ENCODE data around the gene FXR2.

FXR2 gene

DNA sequence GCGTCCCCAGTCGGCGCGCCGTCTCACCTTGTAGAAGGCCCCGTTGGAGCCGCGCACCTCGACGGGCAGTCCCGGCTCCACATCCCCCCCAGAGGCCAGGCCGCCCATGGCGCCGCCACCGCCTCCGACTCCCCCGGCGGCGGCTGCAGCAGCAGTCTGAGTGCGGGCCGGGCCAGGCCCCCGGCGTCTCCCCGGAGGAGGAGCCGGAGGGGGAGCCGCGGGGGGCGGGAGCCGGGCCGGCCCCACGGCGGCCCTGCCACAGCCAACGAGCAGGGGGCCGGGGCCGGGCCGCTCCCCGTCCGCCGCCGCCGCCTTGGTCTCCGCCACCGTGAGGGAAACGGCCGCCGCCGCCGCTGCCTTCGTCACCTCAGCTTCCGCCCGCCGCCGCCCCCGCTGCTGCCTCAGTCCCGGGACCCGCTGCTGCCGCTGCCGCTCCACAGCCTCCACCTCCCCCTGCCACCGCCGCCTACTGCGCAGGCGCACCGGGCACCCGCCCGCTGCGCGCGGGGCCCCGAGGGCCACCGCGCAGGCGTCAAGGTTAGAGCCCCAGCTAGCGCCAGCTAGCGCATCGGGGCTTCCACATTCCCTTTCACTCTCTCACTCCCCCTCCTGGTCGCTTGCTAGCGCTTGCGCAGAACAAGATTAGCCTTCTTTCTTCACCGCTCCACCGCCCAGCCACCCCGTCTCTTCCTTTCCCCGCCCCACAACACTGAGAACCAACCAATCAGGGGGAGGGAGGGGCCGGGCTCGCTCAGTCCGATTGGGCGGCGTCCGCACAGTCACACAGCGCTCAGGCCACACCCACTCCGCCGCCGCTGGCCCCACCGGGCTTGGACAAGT lies at the start of gene FXR2 (continued):
- TF ChIP-seq ZNF561 (tag by site-specific recombination; IDR thresholded peaks at IDR 0.05; ENCODE audit: borderline replicate concordance) (peak; percentile 39; the same call in 1 of the 2 replicates), ZNF473 (tag by site-specific recombination; IDR thresholded peaks at IDR 0.05) (no peak), KLF1 (tag by site-specific recombination; IDR thresholded peaks at IDR 0.05) (peak; percentile 62; the same call in 1 of the 2 replicates), SP3 (tag by site-specific recombination; IDR thresholded peaks at IDR 0.05) (peak; percentile 92), ZNF366 (tag by site-specific recombination; conservative IDR thresholded peaks at IDR 0.05) (peak; percentile 92), ZNF37A (tag by site-specific recombination; IDR thresholded peaks at IDR 0.05) (peak; percentile 14; the same call in 1 of the 2 replicates), ZNF629 (tag by site-specific recombination; IDR thresholded peaks at IDR 0.05) (no peak), OSR2 (tag by site-specific recombination; IDR thresholded peaks at IDR 0.05) (peak; percentile 24; the same call in 1 of the 2 replicates), HOXA7 (CRISPR knock-in tag; IDR thresholded peaks at IDR 0.05; ENCODE audit: borderline replicate concordance) (no peak)
- TF ChIP-seq, protein P1, sequence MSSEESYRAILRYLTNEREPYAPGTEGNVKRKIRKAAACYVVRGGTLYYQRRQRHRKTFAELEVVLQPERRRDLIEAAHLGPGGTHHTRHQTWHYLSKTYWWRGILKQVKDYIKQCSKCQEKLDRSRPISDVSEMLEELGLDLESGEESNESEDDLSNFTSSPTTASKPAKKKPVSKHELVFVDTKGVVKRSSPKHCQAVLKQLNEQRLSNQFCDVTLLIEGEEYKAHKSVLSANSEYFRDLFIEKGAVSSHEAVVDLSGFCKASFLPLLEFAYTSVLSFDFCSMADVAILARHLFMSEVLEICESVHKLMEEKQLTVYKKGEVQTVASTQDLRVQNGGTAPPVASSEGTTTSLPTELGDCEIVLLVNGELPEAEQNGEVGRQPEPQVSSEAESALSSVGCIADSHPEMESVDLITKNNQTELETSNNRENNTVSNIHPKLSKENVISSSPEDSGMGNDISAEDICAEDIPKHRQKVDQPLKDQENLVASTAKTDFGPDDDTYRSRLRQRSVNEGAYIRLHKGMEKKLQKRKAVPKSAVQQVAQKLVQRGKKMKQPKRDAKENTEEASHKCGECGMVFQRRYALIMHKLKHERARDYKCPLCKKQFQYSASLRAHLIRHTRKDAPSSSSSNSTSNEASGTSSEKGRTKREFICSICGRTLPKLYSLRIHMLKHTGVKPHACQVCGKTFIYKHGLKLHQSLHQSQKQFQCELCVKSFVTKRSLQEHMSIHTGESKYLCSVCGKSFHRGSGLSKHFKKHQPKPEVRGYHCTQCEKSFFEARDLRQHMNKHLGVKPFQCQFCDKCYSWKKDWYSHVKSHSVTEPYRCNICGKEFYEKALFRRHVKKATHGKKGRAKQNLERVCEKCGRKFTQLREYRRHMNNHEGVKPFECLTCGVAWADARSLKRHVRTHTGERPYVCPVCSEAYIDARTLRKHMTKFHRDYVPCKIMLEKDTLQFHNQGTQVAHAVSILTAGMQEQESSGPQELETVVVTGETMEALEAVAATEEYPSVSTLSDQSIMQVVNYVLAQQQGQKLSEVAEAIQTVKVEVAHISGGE (tag by site-specific recombination; conservative IDR thresholded peaks at IDR 0.05; ENCODE audit: low read depth) = 0 out of 2 replicates have a peak, but pooled peaks have one; percentile 11
- TF ChIP-seq, protein P2, sequence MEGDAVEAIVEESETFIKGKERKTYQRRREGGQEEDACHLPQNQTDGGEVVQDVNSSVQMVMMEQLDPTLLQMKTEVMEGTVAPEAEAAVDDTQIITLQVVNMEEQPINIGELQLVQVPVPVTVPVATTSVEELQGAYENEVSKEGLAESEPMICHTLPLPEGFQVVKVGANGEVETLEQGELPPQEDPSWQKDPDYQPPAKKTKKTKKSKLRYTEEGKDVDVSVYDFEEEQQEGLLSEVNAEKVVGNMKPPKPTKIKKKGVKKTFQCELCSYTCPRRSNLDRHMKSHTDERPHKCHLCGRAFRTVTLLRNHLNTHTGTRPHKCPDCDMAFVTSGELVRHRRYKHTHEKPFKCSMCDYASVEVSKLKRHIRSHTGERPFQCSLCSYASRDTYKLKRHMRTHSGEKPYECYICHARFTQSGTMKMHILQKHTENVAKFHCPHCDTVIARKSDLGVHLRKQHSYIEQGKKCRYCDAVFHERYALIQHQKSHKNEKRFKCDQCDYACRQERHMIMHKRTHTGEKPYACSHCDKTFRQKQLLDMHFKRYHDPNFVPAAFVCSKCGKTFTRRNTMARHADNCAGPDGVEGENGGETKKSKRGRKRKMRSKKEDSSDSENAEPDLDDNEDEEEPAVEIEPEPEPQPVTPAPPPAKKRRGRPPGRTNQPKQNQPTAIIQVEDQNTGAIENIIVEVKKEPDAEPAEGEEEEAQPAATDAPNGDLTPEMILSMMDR (tag by site-specific recombination; IDR thresholded peaks at IDR 0.05) = peak; percentile 94
- TF ChIP-seq, protein P3, sequence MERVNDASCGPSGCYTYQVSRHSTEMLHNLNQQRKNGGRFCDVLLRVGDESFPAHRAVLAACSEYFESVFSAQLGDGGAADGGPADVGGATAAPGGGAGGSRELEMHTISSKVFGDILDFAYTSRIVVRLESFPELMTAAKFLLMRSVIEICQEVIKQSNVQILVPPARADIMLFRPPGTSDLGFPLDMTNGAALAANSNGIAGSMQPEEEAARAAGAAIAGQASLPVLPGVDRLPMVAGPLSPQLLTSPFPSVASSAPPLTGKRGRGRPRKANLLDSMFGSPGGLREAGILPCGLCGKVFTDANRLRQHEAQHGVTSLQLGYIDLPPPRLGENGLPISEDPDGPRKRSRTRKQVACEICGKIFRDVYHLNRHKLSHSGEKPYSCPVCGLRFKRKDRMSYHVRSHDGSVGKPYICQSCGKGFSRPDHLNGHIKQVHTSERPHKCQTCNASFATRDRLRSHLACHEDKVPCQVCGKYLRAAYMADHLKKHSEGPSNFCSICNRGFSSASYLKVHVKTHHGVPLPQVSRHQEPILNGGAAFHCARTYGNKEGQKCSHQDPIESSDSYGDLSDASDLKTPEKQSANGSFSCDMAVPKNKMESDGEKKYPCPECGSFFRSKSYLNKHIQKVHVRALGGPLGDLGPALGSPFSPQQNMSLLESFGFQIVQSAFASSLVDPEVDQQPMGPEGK (tag by site-specific recombination; IDR thresholded peaks at IDR 0.05) = peak; percentile 19; the same call in 1 of the 2 replicates

DNA sequence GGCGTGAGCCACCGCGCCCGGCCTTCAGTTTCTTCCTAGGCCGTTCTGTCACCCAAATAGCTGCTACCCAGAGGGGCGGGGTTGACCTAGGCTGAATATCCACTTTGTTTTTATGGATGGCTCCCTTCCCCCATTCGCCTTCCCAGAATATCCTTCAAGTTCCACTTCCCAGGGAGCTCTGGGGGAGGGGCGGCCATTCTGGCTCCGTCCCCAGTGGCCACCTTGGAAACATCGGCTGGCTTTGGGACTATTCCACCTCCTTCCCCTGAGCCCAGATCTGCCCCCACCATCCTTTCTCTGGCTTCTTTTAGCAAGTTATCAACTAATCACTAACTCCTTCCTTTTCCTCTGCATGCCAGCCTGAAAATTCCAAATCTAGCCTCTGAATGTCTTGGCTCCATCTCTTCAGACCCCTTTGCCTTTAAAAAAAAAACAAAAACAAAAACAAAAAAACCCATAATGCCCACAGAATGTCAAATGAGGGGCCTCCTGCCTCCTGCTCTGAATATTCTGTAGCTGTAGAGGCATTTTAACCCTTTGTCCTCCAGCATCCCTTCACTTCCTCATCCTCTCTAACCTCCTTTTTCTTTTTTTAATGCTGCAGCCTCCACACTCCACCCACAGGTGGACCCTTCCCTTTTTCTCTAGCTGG lies 42.4 kb upstream of the FXR2 start:
- ChIA-PET CTCF (interaction anchor here (0.6 to 3.9 kb wide), 10 partner anchors 10 to 213 kb away, joined by 3 to 23 read pairs (median 5); partner anchors contain the start of genes TP53 and WRAP53), POLR2A (interaction anchor here (0.9 to 2.1 kb wide), 5 partner anchors 10 to 74 kb away, joined by 3 to 28 read pairs (median 5); partner anchors contain the start of genes MPDU1, SAT2, TP53 and WRAP53)
- H3K36me3 ChIP-seq (ENCODE audit: control insufficient read depth in 2 of 2, insufficient read depth in 1 of 2, low read length in 2 of 2) = no peaks in the 10 kb centered on the region; a peak in 1 of 3 replicates
- H3K4me1 ChIP-seq (ENCODE audit: control insufficient read depth, insufficient read depth, low read length) = peaks cover 7% of the 10 kb centered on the region; the same call in 1 of the 2 replicates
- H3K9me3 ChIP-seq (ENCODE audit: control insufficient read depth, insufficient read depth, low read depth, low read length) = no peaks in the 10 kb centered on the region
- H3K4me3 ChIP-seq (ENCODE audit: low read depth, low read length) = no peak overlapping the region
- peak overlapping the region; percentile 37; the same call in 1 of the 2 replicates for H3K27ac ChIP-seq (ENCODE audit: extremely low read depth, low read depth, low read length)
- no peak for TF ChIP-seq ZNF214 (tag by site-specific recombination; IDR thresholded peaks at IDR 0.05; ENCODE audit: borderline replicate concordance)
- TF ChIP-seq ZFP41 (tag by site-specific recombination; IDR thresholded peaks at IDR 0.05; ENCODE audit: borderline replicate concordance) = no peak
- TF ChIP-seq ZNF184 (tag by site-specific recombination; IDR thresholded peaks at IDR 0.05) = no peak
- TF ChIP-seq ZNF792 (tag by site-specific recombination; IDR thresholded peaks at IDR 0.05) = no peak
- peak; percentile 58; the same call in 1 of the 2 replicates for TF ChIP-seq IKZF3 (tag by site-specific recombination; IDR thresholded peaks at IDR 0.05)
- TF ChIP-seq ZNF707 (tag by site-specific recombination; IDR thresholded peaks at IDR 0.05) = no peak
- no peak for TF ChIP-seq SCRT2 (tag by site-specific recombination; IDR thresholded peaks at IDR 0.05)
- peak; percentile 25; the same call in 1 of the 2 replicates for TF ChIP-seq ZNF600 (tag by site-specific recombination; IDR thresholded peaks at IDR 0.05)
- TF ChIP-seq ZNF302 (tag by site-specific recombination; IDR thresholded peaks at IDR 0.05; ENCODE audit: low read depth) = no peak
- no peak for TF ChIP-seq ZNF239 (tag by site-specific recombination; IDR thresholded peaks at IDR 0.05)
- no peak for TF ChIP-seq ZNF777 (tag by site-specific recombination; IDR thresholded peaks at IDR 0.05; ENCODE audit: borderline replicate concordance)
- no peak for TF ChIP-seq ZNF548 (tag by site-specific recombination; IDR thresholded peaks at IDR 0.05)
- TF ChIP-seq, protein P2 (tag by site-specific recombination; IDR thresholded peaks at IDR 0.05) = 0 out of 2 replicates have a peak, but pooled peaks have one; percentile 32
- TF ChIP-seq ZNF391 (tag by site-specific recombination; IDR thresholded peaks at IDR 0.05; ENCODE audit: borderline replicate concordance, low read depth) = no peak
